CD4-positive, alpha-beta T cell treated with Interleukin-21 for 1 hour (primary cell): Measurements from ENCODE around the gene GORASP1.

Experiments
- DNase-seq: peaks from one replicate; pipeline ENCODE4 v3.0.0-alpha.2; 2020

Gene GORASP1

GRCh38 chr3:39101022-39101689, 6.3 kb downstream of the GORASP1 start:
- DNase-seq: peak; percentile 61

- no peak for DNase-seq
Measured at GRCh38 chr3:39100500-39100886, 6.9 kb downstream of the GORASP1 start.

- DNase-seq: no peak
Measured at GRCh38 chr3:39099738-39100499, 7.5 kb downstream of the GORASP1 start.

GRCh38 chr3:39099242-39099641, 8.2 kb downstream of the GORASP1 start:
- DNase-seq: no peak

GRCh38 chr3:39098473-39099000, 8.9 kb downstream of the GORASP1 start:
- no peak for DNase-seq

GRCh38 chr3:39097716-39098472, 9.5 kb downstream of the GORASP1 start:
- no peak for DNase-seq

- DNase-seq: no peak
Measured at GRCh38 chr3:39096775-39097174, 10.7 kb downstream of the GORASP1 start.

- no peak for DNase-seq
Measured at GRCh38 chr3:39095778-39096177, 11.6 kb downstream of the GORASP1 start.

GRCh38 chr3:39094851-39095677, 12.4 kb downstream of the GORASP1 start:
- DNase-seq: no peak

GRCh38 chr3:39090922-39091321, 16.5 kb downstream of the GORASP1 start:
- DNase-seq: no peak

GRCh38 chr3:39088889-39089288, 18.5 kb downstream of the GORASP1 start:
- no peak for DNase-seq

GRCh38 chr3:39088456-39088855, 19.0 kb downstream of the GORASP1 start:
- no peak for DNase-seq

- DNase-seq: no peak
Measured at GRCh38 chr3:39086144-39086543, 21.3 kb downstream of the GORASP1 start.

GRCh38 chr3:39082666-39083313, 24.6 kb downstream of the GORASP1 start:
- no peak for DNase-seq

- DNase-seq: no peak
Measured at GRCh38 chr3:39080026-39080425, 27.4 kb downstream of the GORASP1 start.

- DNase-seq: no peak
Measured at GRCh38 chr3:39079530-39079929, 27.9 kb downstream of the GORASP1 start.

- no peak for DNase-seq
Measured at GRCh38 chr3:39075910-39076309, 31.5 kb downstream of the GORASP1 start.

- no peak for DNase-seq
Measured at GRCh38 chr3:39068556-39068955, 38.9 kb downstream of the GORASP1 start.

GRCh38 chr3:39067286-39067685, 40.1 kb downstream of the GORASP1 start:
- DNase-seq: no peak

- DNase-seq: peak; percentile 33
Measured at GRCh38 chr3:39065197-39065596, 42.2 kb downstream of the GORASP1 start.

- no peak for DNase-seq
Measured at GRCh38 chr3:39064646-39065045, 42.8 kb downstream of the GORASP1 start.

GRCh38 chr3:39063143-39063542, 44.3 kb downstream of the GORASP1 start:
- no peak for DNase-seq
